ENCODE results near the gene HNRNPC. TPM values are rescaled to one million over a fixed set of nuclear protein-coding genes. Genes with fewer than 3 reads are reported as not detected.

HNRNPC gene
- total and polyA plus RNA-seq, 10 of the 15 experiments (the other 5 are each of a cell fraction or from before 2014, with no cell fraction given) = 679 to 1,492 (median 1,262) TPM

GRCh38 chr14:21227150-21227549 lies 42.1 kb downstream of the HNRNPC start:
- no peak overlapping the region for H3K27ac ChIP-seq (ENCODE audit: control insufficient read depth, insufficient read depth)
- no peak overlapping the region for H3K4me2 ChIP-seq (ENCODE audit: control insufficient read depth, insufficient read depth)
- no peaks in the 10 kb centered on the region for H3K27me3 ChIP-seq (replicated peaks in 1 of 2; ENCODE audit: control insufficient read depth in 2 of 2, insufficient read depth in 2 of 2, low read length in 1 of 2)
- peaks cover 58% of the 10 kb centered on the region for H3K79me2 ChIP-seq (ENCODE audit: control insufficient read depth, insufficient read depth, low read length)
- intact Hi-C loops (cut with micrococcal nuclease; ENCODE audit: unreplicated experiment) = no loop called here
- H4K20me1 ChIP-seq (ENCODE audit: control insufficient read depth, insufficient read depth) = peaks cover 15% of the 10 kb centered on the region
- TF ChIP-seq YBX1 (IDR thresholded peaks at IDR 0.05) = no peak
- no peak for TF ChIP-seq SIX5 (IDR thresholded peaks at IDR 0.05; ENCODE audit: low read depth, low read length, severe bottlenecking)
- TF ChIP-seq SMARCA5 (IDR thresholded peaks at IDR 0.05) = no peak
- TF ChIP-seq POLR2AphosphoS2 (IDR thresholded peaks at IDR 0.05; ENCODE audit: low read depth, low read length) = no peak
- TF ChIP-seq ZSCAN29 (IDR thresholded peaks at IDR 0.05) = no peak
- TF ChIP-seq ESRRA (IDR thresholded peaks at IDR 0.05; ENCODE audit: low read length) = no peak
- no peak for TF ChIP-seq ZBTB33 (IDR thresholded peaks at IDR 0.05)
- TF ChIP-seq SIN3A (IDR thresholded peaks at IDR 0.05; ENCODE audit: low read depth, low read length) = no peak
- no peak for TF ChIP-seq CHD4 (IDR thresholded peaks at IDR 0.05)
- TF ChIP-seq GATAD2B (conservative IDR thresholded peaks at IDR 0.05; ENCODE audit: low read depth) = no peak
- TF ChIP-seq RELB (IDR thresholded peaks at IDR 0.05; ENCODE audit: low read depth) = no peak
- SMC1A ChIA-PET (ENCODE audit: uncharacterized antibody, unreplicated experiment) = interaction anchor here (1.6 kb wide), 1 partner anchor 12 kb away, joined by 3 read pairs; no protein-coding TSS in a partner anchor
- CTCF ChIA-PET = no interaction called here
- RAD21 ChIA-PET (ENCODE audit: unreplicated experiment) = no interaction called here
- peaks cover 14 to 67% of the 10 kb centered on the region in 2 experiments for H3K36me3 ChIP-seq (ENCODE audit: control insufficient read depth in 2 of 2, insufficient read depth in 2 of 2, low read length in 1 of 2)
- H2AFZ ChIP-seq (ENCODE audit: control insufficient read depth, low read depth, low read length) = no peak overlapping the region
- ATAC-seq (no peak), FAIRE-seq (no peak), DNase-seq (ENCODE audit: low read depth, low spot score) (no peak)
- H3K4me3 ChIP-seq = no peak overlapping the region
- H3K9ac ChIP-seq (ENCODE audit: control insufficient read depth, insufficient read depth, low read length) = no peak overlapping the region
- H3K4me1 ChIP-seq (ENCODE audit: control insufficient read depth, insufficient read depth, low read length) = no peaks in the 10 kb centered on the region
- BruUV-seq (replicated peaks) = no TSS peak
- no peaks in the 10 kb centered on the region for H3K9me3 ChIP-seq (replicated peaks; ENCODE audit: control insufficient read depth, insufficient read depth, low read length)
- WGBS (ENCODE audit: insufficient coverage, insufficient replicate concordance, low lambda C conversion rate, missing lambda C conversion rate) = 100% methylated on average over 5 of the region's 5 CpGs
- POLR2A ChIA-PET = interaction anchor here (0.6 kb wide), 2 partner anchors 37 to 153 kb away, joined by 3 to 4 read pairs; no protein-coding TSS in a partner anchor
- in situ Hi-C loops (cut with MboI) = no loop called here

Measured in GM12878 (cell line).